ENCODE data around the gene FRAT2.

FRAT2 gene

GRCh38 chr10:97307866-97308780 is 26.4 kb downstream of the FRAT2 start:
- TF ChIP-seq CTCF (IDR thresholded peaks at IDR 0.05; ENCODE audit: insufficient read depth, low read depth, low read length, missing control alignments): no peak
- no peak for DNase-seq (ENCODE audit: low read depth)
- no peak overlapping the region for H3K4me3 ChIP-seq (ENCODE audit: low read depth, low read length)

- DNase-seq (ENCODE audit: low read depth): no peak
- no peak overlapping the region for H3K4me3 ChIP-seq (ENCODE audit: low read depth, low read length)
- no peak for TF ChIP-seq CTCF (IDR thresholded peaks at IDR 0.05; ENCODE audit: insufficient read depth, low read depth, low read length, missing control alignments)
Observed at GRCh38 chr10:97307441-97307840, 27.1 kb downstream of the FRAT2 start.

- no peak for TF ChIP-seq CTCF (IDR thresholded peaks at IDR 0.05; ENCODE audit: insufficient read depth, low read depth, low read length, missing control alignments)
- no peak overlapping the region for H3K4me3 ChIP-seq (ENCODE audit: low read depth, low read length)
- no peak for DNase-seq (ENCODE audit: low read depth)
Observed at GRCh38 chr10:97302088-97302791, 32.3 kb downstream of the FRAT2 start.

GRCh38 chr10:97300980-97301379 is 33.5 kb downstream of the FRAT2 start:
- no peak for TF ChIP-seq CTCF (IDR thresholded peaks at IDR 0.05; ENCODE audit: insufficient read depth, low read depth, low read length, missing control alignments)
- H3K4me3 ChIP-seq (ENCODE audit: low read depth, low read length): no peak overlapping the region
- no peak for DNase-seq (ENCODE audit: low read depth)

- DNase-seq (ENCODE audit: low read depth): no peak
- no peak for TF ChIP-seq CTCF (IDR thresholded peaks at IDR 0.05; ENCODE audit: insufficient read depth, low read depth, low read length, missing control alignments)
- H3K4me3 ChIP-seq (ENCODE audit: low read depth, low read length): no peak overlapping the region
Observed at GRCh38 chr10:97298223-97298571, 36.3 kb downstream of the FRAT2 start.

GRCh38 chr10:97297556-97298222 is 36.8 kb downstream of the FRAT2 start:
- no peak for TF ChIP-seq CTCF (IDR thresholded peaks at IDR 0.05; ENCODE audit: insufficient read depth, low read depth, low read length, missing control alignments)
- no peak for DNase-seq (ENCODE audit: low read depth)
- H3K4me3 ChIP-seq (ENCODE audit: low read depth, low read length): no peak overlapping the region

All from GM12865 (cell line).